Activated CD8-positive, alpha-beta memory T cell treated with anti-CD3 and anti-CD28 coated beads for 24 hours (primary cell): ENCODE data around the gene EEF2.

Experiments
- DNase-seq: peaks from one replicate; pipeline ENCODE4 v3.0.0-alpha.2; 2020

Gene EEF2

GRCh38 chr19:3983936-3984583, 1.2 kb downstream of the EEF2 start:
- DNase-seq, result peak; percentile 80

- DNase-seq, result no peak
Measured at GRCh38 chr19:3983542-3983914, 1.7 kb downstream of the EEF2 start.

GRCh38 chr19:3982701-3983541, 2.3 kb downstream of the EEF2 start:
- DNase-seq, result peak; percentile 66

- peak; percentile 62 for DNase-seq
Measured at GRCh38 chr19:3981736-3982681, 3.3 kb downstream of the EEF2 start.

GRCh38 chr19:3981373-3981735, 3.9 kb downstream of the EEF2 start:
- DNase-seq, result no peak

GRCh38 chr19:3980353-3981251, 4.7 kb downstream of the EEF2 start:
- peak; percentile 59 for DNase-seq

- DNase-seq, result peak; percentile 66
Measured at GRCh38 chr19:3979674-3980352, 5.5 kb downstream of the EEF2 start.

GRCh38 chr19:3979289-3979673, 6.0 kb downstream of the EEF2 start:
- no peak for DNase-seq

GRCh38 chr19:3978145-3978544, 7.1 kb downstream of the EEF2 start:
- no peak for DNase-seq

- peak; percentile 64 for DNase-seq
Measured at GRCh38 chr19:3977242-3978143, 7.8 kb downstream of the EEF2 start.

- DNase-seq, result peak; percentile 66
Measured at GRCh38 chr19:3976495-3977241, 8.6 kb downstream of the EEF2 start.

GRCh38 chr19:3975637-3976087, 9.6 kb downstream of the EEF2 start:
- peak; percentile 69 for DNase-seq

GRCh38 chr19:3975144-3975543, 10.1 kb downstream of the EEF2 start:
- peak; percentile 63 for DNase-seq

GRCh38 chr19:3970808-3971598, 14.3 kb downstream of the EEF2 start, which contains the start of gene DAPK3:
Gene DAPK3 (minus strand): TSS chr19:3971099. CDS start chr19:3969735, 1,364 bp downstream.
- DNase-seq, result peak; percentile 97

GRCh38 chr19:3970313-3970807, 14.9 kb downstream of the EEF2 start:
- DNase-seq, result no peak

- no peak for DNase-seq
Measured at GRCh38 chr19:3969435-3970312, 15.6 kb downstream of the EEF2 start.
